Skeletal muscle cell (primary cell): ENCODE data around the gene HYDIN.

Experiments
- DNase-seq: peaks from one replicate; pipeline ENCODE4 v3.0.0-alpha.2; 2010; ENCODE audit warnings: low read depth
- H3K4me3 ChIP-seq: 2 replicates; pipeline ENCODE4 v1.5.1; 2011; ENCODE audit warnings: low read depth, mild to moderate bottlenecking, control low read depth, low read length, moderate library complexity

Gene HYDIN

GRCh38 chr16:70775399-70775798, 455.1 kb downstream of the HYDIN start:
- no peak for DNase-seq
- no peak overlapping the region for H3K4me3 ChIP-seq

- no peak overlapping the region for H3K4me3 ChIP-seq
- no peak for DNase-seq
These were observed 456.3 kb downstream of the HYDIN start for GRCh38 chr16:70774261-70774660.

- DNase-seq: no peak
- H3K4me3 ChIP-seq: no peak overlapping the region
These were observed 458.0 kb downstream of the HYDIN start for GRCh38 chr16:70772493-70772892.

- H3K4me3 ChIP-seq: no peak overlapping the region
- DNase-seq: no peak
These were observed 459.6 kb downstream of the HYDIN start for GRCh38 chr16:70770626-70771552.

GRCh38 chr16:70770291-70770625, 460.3 kb downstream of the HYDIN start:
- H3K4me3 ChIP-seq: no peak overlapping the region
- DNase-seq: no peak

- H3K4me3 ChIP-seq: no peak overlapping the region
- no peak for DNase-seq
These were observed 460.8 kb downstream of the HYDIN start for GRCh38 chr16:70769761-70770160.

GRCh38 chr16:70769131-70769530, 461.4 kb downstream of the HYDIN start:
- DNase-seq: no peak
- no peak overlapping the region for H3K4me3 ChIP-seq

- no peak for DNase-seq
- no peak overlapping the region for H3K4me3 ChIP-seq
These were observed 462.3 kb downstream of the HYDIN start for GRCh38 chr16:70768203-70768580.

GRCh38 chr16:70767377-70768202, 462.9 kb downstream of the HYDIN start:
- DNase-seq: no peak
- no peak overlapping the region for H3K4me3 ChIP-seq

GRCh38 chr16:70766658-70767057, 463.9 kb downstream of the HYDIN start:
- H3K4me3 ChIP-seq: no peak overlapping the region
- DNase-seq: no peak

GRCh38 chr16:70766176-70766575, 464.3 kb downstream of the HYDIN start:
- DNase-seq: no peak

GRCh38 chr16:70765491-70765890, 465.0 kb downstream of the HYDIN start:
- no peak overlapping the region for H3K4me3 ChIP-seq
- no peak for DNase-seq

More at GRCh38 chr16:70766176-70766575, 464.3 kb downstream of the HYDIN start:
- H3K4me3 ChIP-seq: no peak overlapping the region

GRCh38 chr16:70764632-70765031, 465.9 kb downstream of the HYDIN start:
- H3K4me3 ChIP-seq: no peak overlapping the region

GRCh38 chr16:70760221-70760620, 470.3 kb downstream of the HYDIN start:
- no peak overlapping the region for H3K4me3 ChIP-seq
- no peak for DNase-seq

More at GRCh38 chr16:70764632-70765031, 465.9 kb downstream of the HYDIN start:
- no peak for DNase-seq

- no peak for DNase-seq
- no peak overlapping the region for H3K4me3 ChIP-seq
These were observed 470.9 kb downstream of the HYDIN start for GRCh38 chr16:70759666-70760065.

GRCh38 chr16:70758786-70759185, 471.7 kb downstream of the HYDIN start:
- no peak overlapping the region for H3K4me3 ChIP-seq
- DNase-seq: no peak
